Hepatocyte (in vitro differentiated cells): Measurements from ENCODE around the gene BTRC.
"Not testable (repeated sequence)": the region's sequence is repeated elsewhere in the genome, so short reads cannot be mapped to it uniquely, and the experiment has no call there.

Experiments used
- EZH2phosphoT487 ChIP-seq: fragments of 200-600 bp; sonication (generic); IDR thresholded peaks from one replicate; pipeline ENCODE4 v1.6.1; 2018; ENCODE audit warnings: antibody characterized with exemption, mild to moderate bottlenecking, low read depth, moderate library complexity; ENCODE audit not compliant: unreplicated experiment, severe bottlenecking
- TF ChIP-seq, protein P1 (sequence below): fragments of 200-600 bp; sonication (generic); IDR thresholded peaks from 2 replicates; pipeline ENCODE4 v1.5.1; 2016; ENCODE audit warnings: antibody characterized with exemption, mild to moderate bottlenecking; ENCODE audit not compliant: poor library complexity

DNA sequence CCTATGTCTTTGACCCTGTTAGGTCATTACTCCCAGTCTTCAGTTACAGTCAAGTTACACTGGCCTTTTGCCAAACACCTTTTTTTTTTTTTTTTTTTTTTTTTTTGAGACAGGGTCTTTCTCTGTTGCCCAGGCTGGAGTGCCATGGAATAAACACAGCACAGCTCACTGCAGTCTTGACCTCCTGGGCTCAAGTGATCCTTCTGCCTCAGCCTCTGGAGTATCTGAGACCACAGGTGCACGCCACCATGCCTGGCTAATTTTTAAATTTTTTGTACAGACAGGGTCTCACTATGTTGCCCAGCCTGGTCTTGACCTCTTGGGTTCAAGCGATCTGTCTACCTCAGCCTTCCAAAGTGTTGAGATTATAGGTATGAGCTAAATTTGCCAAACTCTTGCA lies 35.6 kb downstream of the BTRC start:
- TF ChIP-seq, protein P1, sequence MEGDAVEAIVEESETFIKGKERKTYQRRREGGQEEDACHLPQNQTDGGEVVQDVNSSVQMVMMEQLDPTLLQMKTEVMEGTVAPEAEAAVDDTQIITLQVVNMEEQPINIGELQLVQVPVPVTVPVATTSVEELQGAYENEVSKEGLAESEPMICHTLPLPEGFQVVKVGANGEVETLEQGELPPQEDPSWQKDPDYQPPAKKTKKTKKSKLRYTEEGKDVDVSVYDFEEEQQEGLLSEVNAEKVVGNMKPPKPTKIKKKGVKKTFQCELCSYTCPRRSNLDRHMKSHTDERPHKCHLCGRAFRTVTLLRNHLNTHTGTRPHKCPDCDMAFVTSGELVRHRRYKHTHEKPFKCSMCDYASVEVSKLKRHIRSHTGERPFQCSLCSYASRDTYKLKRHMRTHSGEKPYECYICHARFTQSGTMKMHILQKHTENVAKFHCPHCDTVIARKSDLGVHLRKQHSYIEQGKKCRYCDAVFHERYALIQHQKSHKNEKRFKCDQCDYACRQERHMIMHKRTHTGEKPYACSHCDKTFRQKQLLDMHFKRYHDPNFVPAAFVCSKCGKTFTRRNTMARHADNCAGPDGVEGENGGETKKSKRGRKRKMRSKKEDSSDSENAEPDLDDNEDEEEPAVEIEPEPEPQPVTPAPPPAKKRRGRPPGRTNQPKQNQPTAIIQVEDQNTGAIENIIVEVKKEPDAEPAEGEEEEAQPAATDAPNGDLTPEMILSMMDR = not testable (repeated sequence)
- not testable (repeated sequence) for TF ChIP-seq EZH2phosphoT487
